MM.1S (cell line): ENCODE measurements around the gene ADCK1.

Source experiments
- EZH2 ChIP-seq: fragments of 300-600 bp; sonication (generic); optimal IDR thresholded peaks from 2 replicates; pipeline ENCODE3; 2017; ENCODE audit warnings: low read depth, mild to moderate bottlenecking, antibody characterized with exemption, low read length, mixed read lengths
- TF ChIP-seq, protein P1 (sequence below): fragments of 300-600 bp; sonication (generic); IDR thresholded peaks from 2 replicates; pipeline ENCODE4 v1.5.1; 2016; ENCODE audit warnings: antibody characterized with exemption, low read length, mixed read lengths

DNA sequence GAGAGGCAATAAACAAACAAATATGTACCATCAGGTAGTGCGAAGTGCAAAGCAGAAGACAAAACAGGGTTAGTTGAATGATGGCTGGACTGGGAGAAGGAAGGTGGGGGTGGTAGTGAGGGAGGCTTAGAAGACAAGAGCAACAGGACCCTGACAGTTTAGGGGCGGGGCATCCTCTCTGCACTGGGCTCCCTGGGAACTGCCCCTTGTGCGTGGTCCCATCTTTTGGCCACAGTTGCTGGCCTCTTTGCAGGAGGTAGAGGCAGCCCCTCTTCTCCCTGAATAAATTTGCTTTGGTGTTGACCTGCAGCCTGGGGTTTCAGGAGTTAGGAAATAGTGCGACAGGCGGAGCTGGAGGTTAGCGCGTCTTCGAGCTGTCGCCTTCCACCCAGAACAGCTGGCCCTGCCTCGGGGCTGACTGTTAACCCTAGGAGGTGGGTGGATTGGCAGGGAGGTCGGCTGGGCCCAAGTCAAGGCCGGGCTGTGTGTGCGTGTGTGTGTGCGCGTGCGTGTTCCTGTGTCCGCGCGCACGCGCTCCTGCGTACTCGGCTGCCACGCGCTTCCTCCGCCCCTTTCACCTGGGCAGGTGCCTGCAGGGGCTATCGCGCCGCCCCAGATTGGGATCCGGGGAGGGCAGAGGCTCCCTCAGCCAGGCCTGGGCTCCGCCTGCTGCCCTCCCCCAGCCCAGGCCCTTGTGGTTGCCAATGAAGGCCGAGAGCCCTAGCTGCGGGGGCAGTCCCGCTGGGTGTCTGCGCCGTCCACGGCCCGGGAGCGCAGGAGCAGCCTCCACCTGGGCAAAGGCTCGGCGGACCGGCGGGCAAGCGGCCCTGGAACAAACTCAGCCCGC is 180.8 kb downstream of the ADCK1 start:
- TF ChIP-seq, protein P1, sequence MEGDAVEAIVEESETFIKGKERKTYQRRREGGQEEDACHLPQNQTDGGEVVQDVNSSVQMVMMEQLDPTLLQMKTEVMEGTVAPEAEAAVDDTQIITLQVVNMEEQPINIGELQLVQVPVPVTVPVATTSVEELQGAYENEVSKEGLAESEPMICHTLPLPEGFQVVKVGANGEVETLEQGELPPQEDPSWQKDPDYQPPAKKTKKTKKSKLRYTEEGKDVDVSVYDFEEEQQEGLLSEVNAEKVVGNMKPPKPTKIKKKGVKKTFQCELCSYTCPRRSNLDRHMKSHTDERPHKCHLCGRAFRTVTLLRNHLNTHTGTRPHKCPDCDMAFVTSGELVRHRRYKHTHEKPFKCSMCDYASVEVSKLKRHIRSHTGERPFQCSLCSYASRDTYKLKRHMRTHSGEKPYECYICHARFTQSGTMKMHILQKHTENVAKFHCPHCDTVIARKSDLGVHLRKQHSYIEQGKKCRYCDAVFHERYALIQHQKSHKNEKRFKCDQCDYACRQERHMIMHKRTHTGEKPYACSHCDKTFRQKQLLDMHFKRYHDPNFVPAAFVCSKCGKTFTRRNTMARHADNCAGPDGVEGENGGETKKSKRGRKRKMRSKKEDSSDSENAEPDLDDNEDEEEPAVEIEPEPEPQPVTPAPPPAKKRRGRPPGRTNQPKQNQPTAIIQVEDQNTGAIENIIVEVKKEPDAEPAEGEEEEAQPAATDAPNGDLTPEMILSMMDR: no peak
- no peak for TF ChIP-seq EZH2
